GM12874 (cell line): ENCODE measurements around the gene AFF2.

ENCODE experiments used
- CTCF ChIP-seq: IDR thresholded peaks from 2 replicates; pipeline ENCODE4 v1.5.1; 2011; ENCODE audit warnings: low read depth, mild to moderate bottlenecking, control low read depth, low read length, moderate library complexity; ENCODE audit not compliant: insufficient read depth

AFF2 gene

GRCh38 chrX:148874636-148875246 lies 374.3 kb downstream of the AFF2 start:
- no peak for TF ChIP-seq CTCF

GRCh38 chrX:148878371-148878770 lies 378.0 kb downstream of the AFF2 start:
- TF ChIP-seq CTCF = no peak

- TF ChIP-seq CTCF = 0 out of 2 replicates have a peak, but pooled peaks have one; percentile 4
Observed at GRCh38 chrX:148885203-148885602, 384.8 kb downstream of the AFF2 start.

GRCh38 chrX:148893395-148893794 lies 393.0 kb downstream of the AFF2 start:
- TF ChIP-seq CTCF = no peak

GRCh38 chrX:148902581-148902980 lies 402.2 kb downstream of the AFF2 start:
- TF ChIP-seq CTCF = no peak

GRCh38 chrX:148903176-148903575 lies 402.8 kb downstream of the AFF2 start:
- TF ChIP-seq CTCF = no peak

- TF ChIP-seq CTCF = no peak
Observed at GRCh38 chrX:148904421-148905111, 404.1 kb downstream of the AFF2 start.
